Muscle of leg (tissue), 11 donors: ENCODE measurements around the gene FHL1. TPM values are rescaled to one million over a fixed set of nuclear protein-coding genes. Genes with fewer than 3 reads are reported as not detected.

ENCODE experiments used
- DNase-seq: peaks from one replicate; pipeline ENCODE4 v3.0.0; 2013
- H3K27ac ChIP-seq: one replicate; pipeline ENCODE4 v1.5.1; 2013; ENCODE audit warnings: mild to moderate bottlenecking, low read length, control low read depth
- H3K27me3 ChIP-seq: one replicate; pipeline ENCODE4 v1.6.1; 2013; ENCODE audit warnings: low read length; ENCODE audit not compliant: control insufficient read depth, insufficient read depth
- H3K36me3 ChIP-seq: one replicate; pipeline ENCODE4 v1.6.1; 2013; ENCODE audit warnings: low read length; ENCODE audit not compliant: control insufficient read depth, insufficient read depth
- H3K4me1 ChIP-seq: one replicate; pipeline ENCODE4 v1.6.1; 2013; ENCODE audit warnings: low read length; ENCODE audit not compliant: control insufficient read depth, insufficient read depth
- H3K4me3 ChIP-seq: one replicate; pipeline ENCODE4 v1.5.1; 2013; ENCODE audit warnings: low read length, control low read depth
- H3K9me3 ChIP-seq: replicated peaks from 2 replicates; pipeline ENCODE4 v1.6.1; 2013; ENCODE audit warnings: low read depth, low read length; ENCODE audit not compliant: control insufficient read depth
- WGBS: methylation state at CpG from one replicate; pipeline ENCODE4 v1.1.5; 2013; ENCODE audit warnings: missing lambda C conversion rate; ENCODE audit not compliant: insufficient coverage; 5-methylcytosine and 5-hydroxymethylcytosine counted together
- polyA plus RNA-seq, 8 donors: library from polyadenylated mRNA; unstranded; fragments of 120-200 nt; gene quantifications; one replicate each; pipeline versions ENCODE4 v1.2.1 to v1.2.3, GENCODE V29; 2013; ENCODE audit warnings: inconsistent platforms in 1 of 8, low replicate concordance in 1 of 8; ENCODE audit not compliant: insufficient read length in 8 of 8, insufficient read depth in 1 of 8
- total RNA-seq: library from RNA; stranded (reverse); fragments of 120-200 nt; gene quantifications from one replicate; pipeline ENCODE4 v1.2.4, GENCODE V29; 2013

Gene FHL1
- total and polyA plus RNA-seq, 9 donors = 1,092 to 1,847 (median 1,474) TPM

DNA sequence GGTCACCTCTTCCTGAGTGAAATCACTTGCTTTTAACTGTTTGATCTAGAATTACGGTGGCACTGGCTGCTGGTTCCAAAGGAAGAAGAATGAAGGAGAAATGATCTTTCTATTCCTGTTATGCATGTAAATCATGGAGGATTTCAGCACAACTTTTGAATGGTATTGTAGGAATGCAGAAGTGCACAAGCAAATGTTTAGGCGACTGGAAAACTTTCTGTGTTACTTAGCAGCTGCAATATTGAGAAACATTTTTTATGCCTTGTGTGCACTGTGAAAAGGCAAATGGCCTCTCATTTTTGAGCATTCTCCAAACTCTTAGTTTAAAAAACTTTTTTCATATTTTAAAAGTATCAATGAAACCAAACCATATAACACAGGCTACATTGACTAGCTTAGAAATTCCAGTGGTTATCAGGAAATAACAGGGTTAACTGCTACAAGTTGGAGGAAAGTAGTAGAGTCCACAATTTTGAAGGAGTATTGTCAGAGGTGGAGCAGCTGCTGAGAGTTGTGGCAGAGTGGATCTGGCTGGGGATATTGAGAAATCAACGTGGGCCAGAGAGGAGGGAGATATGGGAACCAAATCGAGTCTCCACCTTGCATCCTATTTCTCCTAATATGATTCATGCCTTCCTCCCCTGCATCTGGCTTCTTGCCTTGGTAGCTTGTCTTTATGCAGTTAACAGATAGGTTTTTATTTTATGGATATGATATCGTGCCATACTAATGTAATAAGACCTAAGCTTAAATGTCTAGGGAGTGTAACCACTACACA, 32.0 kb upstream of the FHL1 start:
- no CpG with 5 or more reads among the region's 5 CpGs for WGBS
- peak; percentile 81 for DNase-seq
- Histone ChIP-seq H3K36me3 (no peaks in the 10 kb centered on the region), H3K27ac (peak overlapping the region; percentile 82), H3K4me1 (peaks cover 4% of the 10 kb centered on the region), H3K9me3 (no peaks in the 10 kb centered on the region), H3K4me3 (no peak overlapping the region), H3K27me3 (peaks cover 2% of the 10 kb centered on the region)

DNA sequence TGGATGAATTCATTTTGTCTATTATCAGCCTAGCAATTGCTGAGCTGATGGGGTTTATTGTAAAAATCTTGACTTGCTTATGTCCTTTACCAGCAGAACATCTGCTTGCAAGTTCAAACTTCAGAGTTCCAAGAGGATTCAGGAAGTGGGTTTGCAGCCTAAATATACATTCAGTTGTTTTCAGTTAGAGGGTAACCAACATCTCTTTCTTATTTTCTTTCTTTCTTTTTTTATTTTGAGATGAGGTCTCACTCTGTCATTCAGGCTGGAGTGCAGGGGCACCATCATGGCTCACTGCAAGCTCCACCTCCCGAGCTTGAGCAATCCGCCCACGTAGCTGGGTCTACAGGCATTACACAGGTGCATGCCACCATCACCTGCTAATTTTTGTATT, 31.4 kb upstream of the FHL1 start:
- no peaks in the 10 kb centered on the region for H3K36me3 ChIP-seq
- H3K27ac ChIP-seq = peak overlapping the region; percentile 45
- WGBS = no CpG with 5 or more reads among the region's 3 CpGs
- peaks cover 4% of the 10 kb centered on the region for H3K4me1 ChIP-seq
- peaks cover 2% of the 10 kb centered on the region for H3K27me3 ChIP-seq
- H3K9me3 ChIP-seq = no peaks in the 10 kb centered on the region
- DNase-seq = no peak
- H3K4me3 ChIP-seq = no peak overlapping the region

DNA sequence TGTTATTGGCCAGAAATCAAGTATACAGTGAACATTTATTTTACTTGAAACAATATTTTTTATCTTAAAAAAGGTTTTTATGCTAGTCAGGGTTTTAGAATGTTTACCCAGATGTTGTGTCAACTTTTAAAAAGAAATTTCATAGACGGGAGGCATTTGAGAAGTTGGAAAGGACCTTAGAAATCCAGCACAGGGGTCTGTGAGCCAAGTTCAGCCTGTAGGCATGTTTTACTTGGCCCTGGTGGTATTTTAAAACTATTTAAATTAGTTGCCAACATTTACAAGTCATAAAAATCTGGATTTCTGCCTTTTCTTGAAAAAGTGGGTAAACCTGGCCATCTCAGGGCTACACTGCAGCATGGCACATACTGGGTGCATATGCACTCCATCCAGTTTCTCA, 25.5 kb upstream of the FHL1 start:
- no peak overlapping the region for H3K27ac ChIP-seq
- WGBS = no CpG with 5 or more reads among the region's 1 CpG

DNA sequence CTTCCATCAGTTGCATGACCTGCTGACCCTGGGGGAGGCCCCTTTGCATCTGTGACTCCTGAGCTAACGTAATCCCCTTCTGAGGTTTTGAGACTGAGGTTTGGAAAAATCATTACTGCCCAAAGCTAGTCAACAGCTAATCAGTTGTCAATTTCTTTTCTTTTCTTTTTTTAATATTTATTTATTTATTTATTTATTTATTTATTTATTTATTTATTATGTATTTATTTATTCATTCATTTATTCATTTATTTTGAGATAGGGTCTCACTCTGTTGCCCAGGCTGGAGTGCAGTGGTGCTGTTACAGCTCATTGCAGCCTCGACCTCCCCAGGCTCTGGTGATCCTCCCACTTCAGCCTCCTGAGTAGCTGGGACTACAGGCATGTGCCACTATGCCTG, 25.1 kb upstream of the FHL1 start:
- Histone ChIP-seq H3K36me3 (no peaks in the 10 kb centered on the region), H3K4me3 (no peak overlapping the region), H3K27me3 (peaks cover 10% of the 10 kb centered on the region), H3K9me3 (no peaks in the 10 kb centered on the region), H3K4me1 (no peaks in the 10 kb centered on the region), H3K27ac (no peak overlapping the region)
- no CpG with 5 or more reads among the region's 2 CpGs for WGBS
- DNase-seq = no peak

More for the DNA sequence above, 25.5 kb upstream of the FHL1 start:
- Histone ChIP-seq H3K4me3 (no peak overlapping the region), H3K27me3 (peaks cover 10% of the 10 kb centered on the region), H3K36me3 (no peaks in the 10 kb centered on the region), H3K9me3 (no peaks in the 10 kb centered on the region), H3K4me1 (no peaks in the 10 kb centered on the region)
- peak; percentile 23 for DNase-seq

GRCh38 chrX:136125106-136125505, 22.2 kb upstream of the FHL1 start:
- H3K36me3 ChIP-seq = no peaks in the 10 kb centered on the region
- peaks cover 9% of the 10 kb centered on the region for H3K27me3 ChIP-seq
- no peaks in the 10 kb centered on the region for H3K4me1 ChIP-seq
- H3K9me3 ChIP-seq = no peaks in the 10 kb centered on the region
- no peak overlapping the region for H3K27ac ChIP-seq
- no peak overlapping the region for H3K4me3 ChIP-seq
- WGBS = 80% methylated on average over 9 of the region's 11 CpGs
- DNase-seq = no peak

DNA sequence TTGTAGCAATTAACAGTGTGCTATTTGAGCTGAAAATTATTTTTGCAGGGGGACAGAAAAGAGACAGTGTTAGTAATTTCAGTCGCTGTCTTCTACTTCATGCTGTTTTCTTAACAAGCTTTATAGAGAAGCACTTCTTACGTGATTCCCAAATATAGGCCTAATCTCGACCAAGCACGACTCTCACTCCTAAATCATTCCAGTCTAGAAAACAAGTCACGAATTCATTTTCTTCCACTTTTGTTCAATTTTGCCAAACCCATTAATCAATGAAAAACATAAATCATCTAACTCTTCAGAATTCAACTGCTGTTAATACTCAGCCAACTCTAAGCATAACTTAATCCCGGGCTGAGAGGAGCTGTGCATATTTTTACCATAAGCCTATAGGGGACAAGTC, 21.0 kb upstream of the FHL1 start:
- no peak overlapping the region for H3K27ac ChIP-seq
- H3K4me3 ChIP-seq = no peak overlapping the region
- 63% methylated on average over 4 of the region's 6 CpGs for WGBS
- no peaks in the 10 kb centered on the region for H3K36me3 ChIP-seq
- no peaks in the 10 kb centered on the region for H3K9me3 ChIP-seq
- H3K27me3 ChIP-seq = peaks cover 9% of the 10 kb centered on the region
- H3K4me1 ChIP-seq = no peaks in the 10 kb centered on the region
- no peak for DNase-seq

- Histone ChIP-seq H3K27me3 (peaks cover 9% of the 10 kb centered on the region), H3K9me3 (no peaks in the 10 kb centered on the region), H3K4me3 (no peak overlapping the region), H3K27ac (no peak overlapping the region), H3K36me3 (no peaks in the 10 kb centered on the region), H3K4me1 (no peaks in the 10 kb centered on the region)
- no peak for DNase-seq
- no CpG with 5 or more reads among the region's 3 CpGs for WGBS
These were observed 20.4 kb upstream of the FHL1 start for GRCh38 chrX:136126872-136127406.

- DNase-seq = no peak
- WGBS = 60% methylated on average over 1 of the region's 2 CpGs
- H3K36me3 ChIP-seq = no peaks in the 10 kb centered on the region
- no peak overlapping the region for H3K27ac ChIP-seq
- no peaks in the 10 kb centered on the region for H3K4me1 ChIP-seq
- H3K27me3 ChIP-seq = peaks cover 9% of the 10 kb centered on the region
- no peak overlapping the region for H3K4me3 ChIP-seq
- H3K9me3 ChIP-seq = no peaks in the 10 kb centered on the region
These were observed 18.6 kb upstream of the FHL1 start for GRCh38 chrX:136128743-136129142.

DNA sequence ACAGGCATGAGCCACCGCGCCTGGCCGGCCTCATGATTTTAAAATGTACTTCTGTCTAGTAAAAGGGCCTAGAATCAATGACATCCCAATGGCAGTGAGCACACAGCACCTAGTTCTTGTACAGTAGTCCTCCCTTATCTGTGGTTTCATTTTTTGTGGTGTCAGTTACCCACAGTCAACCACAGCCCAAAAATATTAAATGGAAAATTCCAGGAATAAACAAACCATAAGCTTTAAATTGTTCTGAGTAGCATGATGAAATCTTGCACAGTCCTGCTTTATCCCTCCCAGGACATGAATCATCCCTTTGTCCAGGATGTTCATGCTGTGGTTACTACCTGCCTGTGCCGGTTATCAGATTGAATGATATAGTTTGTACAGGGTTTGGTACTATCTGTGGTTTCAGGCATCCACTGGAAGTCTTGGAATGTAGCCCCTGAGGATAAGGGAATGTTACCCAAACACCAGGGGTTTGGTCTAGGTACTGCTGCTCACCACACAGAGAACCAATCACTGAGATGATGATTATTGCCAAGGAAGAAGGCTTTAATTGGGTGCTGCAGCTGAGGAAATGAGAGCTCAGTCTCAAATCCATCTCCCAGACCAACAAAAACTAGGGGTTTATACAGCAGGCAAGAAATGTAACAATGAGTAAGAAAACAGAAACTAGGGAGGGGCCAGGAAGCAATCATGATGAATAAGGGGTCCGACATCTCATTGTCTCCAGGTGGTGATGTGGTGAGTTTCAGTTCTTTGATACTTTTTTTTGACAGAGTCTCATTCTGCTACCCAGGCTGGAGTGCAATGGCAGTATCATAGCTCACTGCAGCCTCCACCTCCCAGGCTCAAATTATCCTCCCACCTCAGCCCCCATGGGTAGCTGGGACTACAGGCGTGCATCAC, 16.2 kb upstream of the FHL1 start:
- no CpG with 5 or more reads among the region's 6 CpGs for WGBS
- H3K27me3 ChIP-seq = peaks cover 11% of the 10 kb centered on the region
- H3K4me1 ChIP-seq = no peaks in the 10 kb centered on the region
- no peak overlapping the region for H3K4me3 ChIP-seq
- H3K36me3 ChIP-seq = no peaks in the 10 kb centered on the region
- H3K27ac ChIP-seq = no peak overlapping the region
- DNase-seq = no peak
- no peaks in the 10 kb centered on the region for H3K9me3 ChIP-seq

- H3K36me3 ChIP-seq = no peaks in the 10 kb centered on the region
- no peaks in the 10 kb centered on the region for H3K4me1 ChIP-seq
- no peak for DNase-seq
- no peak overlapping the region for H3K27ac ChIP-seq
- no peak overlapping the region for H3K4me3 ChIP-seq
- H3K27me3 ChIP-seq = peaks cover 12% of the 10 kb centered on the region
- H3K9me3 ChIP-seq = no peaks in the 10 kb centered on the region
- WGBS = no CpG with 5 or more reads among the region's 4 CpGs
These were observed 8.4 kb upstream of the FHL1 start for GRCh38 chrX:136138939-136139338.
